HCT116 (cell line): ENCODE results near the gene DAZAP2. TPM values are rescaled to one million over a fixed set of nuclear protein-coding genes. Genes with fewer than 3 reads are reported as not detected.
"Not testable (repeated sequence)": the region's sequence is repeated elsewhere in the genome, so short reads cannot be mapped to it uniquely, and the experiment has no call there.

Experiments
- ATAC-seq: fragments of 200-7000 bp; cut with Tn5 transposase; 2 replicates; pipeline ENCODE4 v1.9.1; 2020; ENCODE audit warnings: mild to moderate bottlenecking, moderate library complexity
- BruUV-seq: library from RNA; stranded (reverse); fragments of 400-500 nt; replicated peaks from 2 replicates; lab custom pipeline; 2021; lab: Mats Ljungman, UMichigan
- CTCF ChIA-PET: fragments of 300-600 bp; sonication (Branson Sonifier 250); formaldehyde crosslinking; loops from one replicate; lab custom pipeline; 2021; ENCODE audit warnings: antibody characterized with exemption; lab: Charles Lee
- POLR2A ChIA-PET: fragments of 300-600, 350-600 bp; sonication (Branson Sonifier 250); formaldehyde crosslinking; loops from one replicate; lab custom pipeline; 2021; ENCODE audit warnings: antibody characterized with exemption; lab: Charles Lee
- RAD21 ChIA-PET, 2 experiments: fragments of 300-600 bp; sonication (Branson Sonifier 250); formaldehyde crosslinking; loops; one replicate each; lab custom pipeline; 2023; ENCODE audit warnings: low total read pairs in 2 of 2; ENCODE audit not compliant: uncharacterized antibody in 2 of 2, unreplicated experiment in 2 of 2, low non-redundant PET in 1 of 2; lab: Charles Lee
- DNase-seq: peaks from one replicate; pipeline ENCODE4 v3.0.0-alpha.2; 2010; ENCODE audit warnings: low read depth, low spot score
- H2AFZ ChIP-seq: fragments of 200-600 bp; shearing (Covaris generic), sonication (generic); 2 replicates; pipeline ENCODE4 v1.6.1; 2017; ENCODE audit warnings: low read depth, mixed run types, mixed read lengths, antibody characterized with exemption, low read length; ENCODE audit not compliant: poor library complexity, severe bottlenecking
- H3K27ac ChIP-seq: 2 replicates; pipeline ENCODE4 v1.5.1; 2012; ENCODE audit warnings: low read depth, low read length
- H3K27me3 ChIP-seq: fragments of 200-600 bp; sonication (generic); 2 replicates; pipeline ENCODE4 v1.6.1; 2016; ENCODE audit warnings: mixed run types, low read length, mixed read lengths; ENCODE audit not compliant: insufficient read depth
- H3K36me3 ChIP-seq, 2 experiments: fragments of 200-500 bp in 1 of 2; fragments of 200-600 bp in 1 of 2; sonication (Bioruptor generic) in 1 of 2; sonication (generic) in 1 of 2; 2 replicates each; pipeline versions ENCODE4 v1.5.1 to v1.6.1; 2014 to 2016; ENCODE audit warnings: low read length in 2 of 2, inconsistent platforms in 1 of 2, mixed read lengths in 1 of 2, mixed run types in 1 of 2; ENCODE audit not compliant: insufficient read depth in 2 of 2, control insufficient read depth in 1 of 2
- H3K4me1 ChIP-seq, 2 experiments: fragments of 200-600 bp in 1 of 2; sonication (generic) in 1 of 2; 2 replicates each; pipeline versions ENCODE4 v1.5.1 to v1.6.1; 2012 to 2017; ENCODE audit warnings: low read length in 2 of 2, inconsistent platforms in 1 of 2, mild to moderate bottlenecking in 1 of 2, mixed read lengths in 1 of 2, mixed run types in 1 of 2, moderate library complexity in 1 of 2; ENCODE audit not compliant: insufficient read depth in 2 of 2, control insufficient read depth in 1 of 2
- H3K4me2 ChIP-seq: fragments of 200-600 bp; sonication (generic); 2 replicates; pipeline ENCODE4 v1.6.1; 2017; ENCODE audit warnings: mixed run types, low read length, mixed read lengths
- H3K4me3 ChIP-seq, 2 experiments: fragments of 200-600 bp in 1 of 2; sonication (generic) in 1 of 2; replicated peaks in 1 of 2; 2 replicates each; pipeline ENCODE4 v1.5.1; 2011 to 2016; ENCODE audit warnings: low read length in 2 of 2, control low read depth in 1 of 2, low read depth in 1 of 2, mild to moderate bottlenecking in 1 of 2, mixed read lengths in 1 of 2, mixed run types in 1 of 2
- H3K79me2 ChIP-seq: fragments of 200-600 bp; sonication (generic); 2 replicates; pipeline ENCODE4 v1.6.1; 2017; ENCODE audit warnings: mild to moderate bottlenecking, mixed run types, low read length, moderate library complexity, mixed read lengths; ENCODE audit not compliant: insufficient read depth
- H3K9ac ChIP-seq: fragments of 200-600 bp; sonication (generic); 2 replicates; pipeline ENCODE4 v1.6.1; 2016; ENCODE audit warnings: low read length, mixed read lengths
- H3K9me2 ChIP-seq: fragments of 200-600 bp; sonication (generic), shearing (Covaris generic); 2 replicates; pipeline ENCODE4 v1.6.1; 2017; ENCODE audit warnings: mixed run types, mild to moderate bottlenecking, moderate library complexity; ENCODE audit not compliant: insufficient read depth
- H3K9me3 ChIP-seq, 2 experiments: fragments of 200-500 bp in 1 of 2; fragments of 200-600 bp in 1 of 2; sonication (Bioruptor generic) in 1 of 2; sonication (generic) in 1 of 2; 2 replicates each; pipeline ENCODE4 v1.6.1; 2014 to 2017; ENCODE audit warnings: low read length in 2 of 2, mixed read lengths in 2 of 2, inconsistent platforms in 1 of 2, low read depth in 1 of 2, mild to moderate bottlenecking in 1 of 2, mixed run types in 1 of 2, moderate library complexity in 1 of 2; ENCODE audit not compliant: control insufficient read depth in 1 of 2, insufficient read depth in 1 of 2
- H4K20me1 ChIP-seq: fragments of 200-600 bp; sonication (generic), shearing (Covaris generic); 2 replicates; pipeline ENCODE4 v1.6.1; 2017; ENCODE audit warnings: mixed run types, mild to moderate bottlenecking, moderate library complexity; ENCODE audit not compliant: insufficient read depth
- CTCF ChIP-seq, 3 experiments: fragments of 200-600 bp in 1 of 3; sonication (generic) in 1 of 3; IDR thresholded peaks in 2 of 3; conservative IDR thresholded peaks in 1 of 3; 2 replicates each; pipeline ENCODE4 v1.5.1; 2012 to 2017; ENCODE audit warnings: low read depth in 2 of 3, low read length in 2 of 3, antibody characterized with exemption in 1 of 3, borderline replicate concordance in 1 of 3, control low read depth in 1 of 3, mild to moderate bottlenecking in 1 of 3, mixed read lengths in 1 of 3, mixed run types in 1 of 3, moderate library complexity in 1 of 3; ENCODE audit not compliant: insufficient read depth in 1 of 3
- RAD21 ChIP-seq: IDR thresholded peaks from 2 replicates; pipeline ENCODE4 v1.6.1; 2012; ENCODE audit warnings: low read depth, mild to moderate bottlenecking
- intact Hi-C: fragments of 100-400 bp; cut with micrococcal nuclease; formaldehyde crosslinking; loops from 2 replicates; pipeline ENCODE4 v1.10.0; 2022
- total RNA-seq: library from RNA; stranded (reverse); gene quantifications from one replicate; pipeline ENCODE4 v1.2.1, GENCODE V29; 2021; ENCODE audit not compliant: unreplicated experiment

DAZAP2 gene
- total RNA-seq, 1 experiment from 2014 or later: 157 TPM

- ATAC-seq: peak; percentile 86
- H3K27me3 ChIP-seq, H3K4me3 ChIP-seq, H3K79me2 ChIP-seq, BruUV-seq, H3K9me3 ChIP-seq, H3K27ac ChIP-seq, DNase-seq, RAD21 ChIA-PET, H3K9me2 ChIP-seq, H3K9ac ChIP-seq, H3K36me3 ChIP-seq, intact Hi-C loops, H2AFZ ChIP-seq, H3K4me2 ChIP-seq, POLR2A ChIA-PET, H4K20me1 ChIP-seq: not testable (repeated sequence)
- TF ChIP-seq CTCF (IDR thresholded peaks at IDR 0.05 in 2 of 3, conservative IDR thresholded peaks at IDR 0.05 in 1 of 3; ENCODE audit: borderline replicate concordance in 1 of 3, insufficient read depth in 1 of 3, low read depth in 2 of 3, low read length in 2 of 3) (0 out of 6 replicates have a peak, but pooled peaks of 1 of the 3 experiments have one; percentile 12), RAD21 (peak; percentile 32; the same call in 1 of the 2 replicates)
- peaks cover 4 to 12% of the 10 kb centered on the region in 2 experiments for H3K4me1 ChIP-seq
- CTCF ChIA-PET: interaction anchor here (1.0 kb wide), 1 partner anchor 49 kb away, joined by 3 read pairs; no protein-coding TSS in a partner anchor
These were observed 53.2 kb downstream of the DAZAP2 start for GRCh38 chr12:51291603-51292513.

Other genes with a start within 250 kb of the DAZAP2 start
- 38.7 TPM for gene SLC11A2, start 212.4 kb upstream of the DAZAP2 start, total RNA-seq
- gene LETMD1, start 190.5 kb upstream of the DAZAP2 start, total RNA-seq: 70.8 TPM
- 19.0 TPM for gene CSRNP2, start 155.2 kb upstream of the DAZAP2 start, total RNA-seq
- 31.6 TPM for gene TFCP2, start 65.7 kb upstream of the DAZAP2 start, total RNA-seq
- 6.4 TPM for gene POU6F1, start 20.8 kb upstream of the DAZAP2 start, total RNA-seq
- 39.9 TPM for gene SMAGP, start 31.6 kb downstream of the DAZAP2 start, total RNA-seq
- 0.22 TPM for gene BIN2, start 85.3 kb downstream of the DAZAP2 start, total RNA-seq
- gene CELA1, start 107.9 kb downstream of the DAZAP2 start, total RNA-seq: not detected
- gene GALNT6, start 152.6 kb downstream of the DAZAP2 start, total RNA-seq: 16.4 TPM
- gene SLC4A8, start 186.0 kb downstream of the DAZAP2 start, total RNA-seq: 1.4 TPM